Small intestine (tissue), 7 donors: ENCODE data around the gene CFAP46. TPM values are rescaled to one million over a fixed set of nuclear protein-coding genes. Genes with fewer than 3 reads are reported as not detected.
"Not testable (repeated sequence)": the region's sequence is repeated elsewhere in the genome, so short reads cannot be mapped to it uniquely, and the experiment has no call there.

Source experiments
- DNase-seq, 2 donors: peaks; one replicate each; pipeline versions ENCODE4 v3.0.0 to v3.0.0-alpha.2; 2013
- FAIRE-seq: peaks from 2 replicates; lab custom pipeline; 2012; peaks lifted over from hg19 to GRCh38; lab: Jason Lieb, UNC
- H3K27ac ChIP-seq, 3 donors: one replicate each; pipeline ENCODE4 v1.5.1; 2013; ENCODE audit warnings: low read length in 2 of 3, mild to moderate bottlenecking in 2 of 3, control low read depth in 1 of 3, inconsistent platforms in 1 of 3, low read depth in 1 of 3, moderate library complexity in 1 of 3
- H3K27me3 ChIP-seq, 3 donors: one replicate each; pipeline ENCODE4 v1.6.1; 2013; ENCODE audit warnings: low read length in 3 of 3, inconsistent platforms in 1 of 3; ENCODE audit not compliant: control insufficient read depth in 3 of 3, insufficient read depth in 3 of 3
- H3K36me3 ChIP-seq, 3 donors: one replicate each; pipeline ENCODE4 v1.6.1; 2013; ENCODE audit warnings: low read length in 3 of 3, inconsistent platforms in 1 of 3, low read depth in 1 of 3, mild to moderate bottlenecking in 1 of 3, moderate library complexity in 1 of 3; ENCODE audit not compliant: control insufficient read depth in 3 of 3, insufficient read depth in 2 of 3
- H3K4me1 ChIP-seq, 3 donors: one replicate each; pipeline ENCODE4 v1.6.1; 2013; ENCODE audit warnings: low read length in 2 of 3, inconsistent platforms in 1 of 3, low read depth in 1 of 3, mild to moderate bottlenecking in 1 of 3, moderate library complexity in 1 of 3; ENCODE audit not compliant: control insufficient read depth in 3 of 3, insufficient read depth in 2 of 3
- H3K4me3 ChIP-seq, 3 donors: one replicate each; pipeline ENCODE4 v1.5.1; 2013; ENCODE audit warnings: low read length in 3 of 3, control low read depth in 1 of 3, inconsistent platforms in 1 of 3, low read depth in 1 of 3, mild to moderate bottlenecking in 1 of 3, moderate library complexity in 1 of 3
- H3K9me3 ChIP-seq, 2 donors: one replicate each; pipeline ENCODE4 v1.6.1; 2013; ENCODE audit warnings: low read depth in 1 of 2, low read length in 1 of 2; ENCODE audit not compliant: control insufficient read depth in 2 of 2, insufficient read depth in 1 of 2
- WGBS, 3 donors: extraction: QIAGEN DNeasy Blood & Tissue Kit; methylation state at CpG; one replicate each; pipeline ENCODE4 v1.1.7; 2013; 5-methylcytosine and 5-hydroxymethylcytosine counted together
- polyA plus RNA-seq, 4 donors: library from polyadenylated mRNA; stranded (reverse) in 3 of 4; unstranded in 1 of 4; fragments of 200-250 nt in 3 of 4; fragments of 120-200 nt in 1 of 4; gene quantifications; one replicate each; pipeline versions ENCODE4 v1.2.1 to v1.2.3, GENCODE V29; 2013
- donor health status: healthy with polysubstance abuse.
- donor health status: control.
- donor health status: control.
- donor health status: Bipolar disorder and iron deficiency.
- donor health status: healthy.

CFAP46 gene
- polyA plus RNA-seq, 4 donors, result 0.27 to 0.43 TPM; not detected in 2

GRCh38 chr10:132901351-132901750 is 41.0 kb downstream of the CFAP46 start:
- Histone ChIP-seq H3K27me3 (peaks cover 0 to 2% (median 0%) of the 10 kb centered on the region in 3 donors), H3K36me3 (no peaks in the 10 kb centered on the region), H3K9me3 (peaks cover 0 to 11% of the 10 kb centered on the region in 2 donors), H3K27ac (no peak overlapping the region), H3K4me1 (no peaks in the 10 kb centered on the region), H3K4me3 (no peak overlapping the region)
- DNase-seq (no peak), FAIRE-seq (no peak)
- WGBS, 3 donors, result 88 to 92% (median 89%) methylated on average over 7 of the region's 7 CpGs

- H3K27ac ChIP-seq, result no peak overlapping the region
- peaks cover 0 to 4% of the 10 kb centered on the region in 2 donors for H3K9me3 ChIP-seq
- DNase-seq, result no peak
- FAIRE-seq, result no peak
- no peak overlapping the region for H3K4me3 ChIP-seq
- WGBS, 3 donors, result 87 to 91% (median 89%) methylated on average over 14 of the region's 14 CpGs
- peaks cover 0 to 3% (median 0%) of the 10 kb centered on the region in 3 donors for H3K27me3 ChIP-seq
- H3K36me3 ChIP-seq, result no peaks in the 10 kb centered on the region
- no peaks in the 10 kb centered on the region for H3K4me1 ChIP-seq
These were observed 42.1 kb downstream of the CFAP46 start for GRCh38 chr10:132900211-132900756.

- no peak for FAIRE-seq
- 74 to 85% (median 85%) methylated on average over 7 of the region's 7 CpGs for WGBS, 3 donors
These were observed 42.7 kb downstream of the CFAP46 start for GRCh38 chr10:132899751-132900065.

GRCh38 chr10:132899054-132899750 is 43.2 kb downstream of the CFAP46 start:
- H3K4me1 ChIP-seq, result no peaks in the 10 kb centered on the region
- peaks cover 0 to 2% (median 0%) of the 10 kb centered on the region in 3 donors for H3K27me3 ChIP-seq
- no peak overlapping the region for H3K4me3 ChIP-seq
- no peaks in the 10 kb centered on the region for H3K36me3 ChIP-seq
- no peak for DNase-seq
- H3K27ac ChIP-seq, result no peak overlapping the region
- no peak for FAIRE-seq
- no peaks in the 10 kb centered on the region for H3K9me3 ChIP-seq
- WGBS, 3 donors, result 88 to 90% (median 88%) methylated on average over 26 to 30 of the region's 30 CpGs

More at GRCh38 chr10:132899751-132900065, 42.7 kb downstream of the CFAP46 start:
- Histone ChIP-seq H3K9me3 (peaks cover 0 to 4% of the 10 kb centered on the region in 2 donors), H3K36me3 (no peaks in the 10 kb centered on the region), H3K4me1 (no peaks in the 10 kb centered on the region), H3K4me3 (no peak overlapping the region), H3K27ac (no peak overlapping the region), H3K27me3 (peaks cover 0 to 2% (median 0%) of the 10 kb centered on the region in 3 donors)
- DNase-seq, result no peak

- FAIRE-seq (no peak), DNase-seq (no peak)
- no peaks in the 10 kb centered on the region for H3K9me3 ChIP-seq
- 72 to 83% (median 81%) methylated on average over 11 to 12 of the region's 12 CpGs for WGBS, 3 donors
- no peak overlapping the region for H3K4me3 ChIP-seq
- H3K27ac ChIP-seq, result no peak overlapping the region
- H3K36me3 ChIP-seq, result no peaks in the 10 kb centered on the region
- peaks cover 0 to 2% (median 2%) of the 10 kb centered on the region in 3 donors for H3K27me3 ChIP-seq
- no peaks in the 10 kb centered on the region for H3K4me1 ChIP-seq
These were observed 43.8 kb downstream of the CFAP46 start for GRCh38 chr10:132898391-132899053.

- Histone ChIP-seq H3K4me3 (no peak overlapping the region), H3K27ac (no peak overlapping the region), H3K4me1 (no peaks in the 10 kb centered on the region), H3K36me3 (no peaks in the 10 kb centered on the region), H3K27me3 (peaks cover 0 to 4% (median 2%) of the 10 kb centered on the region in 3 donors), H3K9me3 (no peaks in the 10 kb centered on the region)
- FAIRE-seq, result no peak
- WGBS, 3 donors, result 69 to 78% (median 76%) methylated on average over 15 to 16 of the region's 16 CpGs
- DNase-seq, result no peak
These were observed 44.6 kb downstream of the CFAP46 start for GRCh38 chr10:132897516-132898381.

DNA sequence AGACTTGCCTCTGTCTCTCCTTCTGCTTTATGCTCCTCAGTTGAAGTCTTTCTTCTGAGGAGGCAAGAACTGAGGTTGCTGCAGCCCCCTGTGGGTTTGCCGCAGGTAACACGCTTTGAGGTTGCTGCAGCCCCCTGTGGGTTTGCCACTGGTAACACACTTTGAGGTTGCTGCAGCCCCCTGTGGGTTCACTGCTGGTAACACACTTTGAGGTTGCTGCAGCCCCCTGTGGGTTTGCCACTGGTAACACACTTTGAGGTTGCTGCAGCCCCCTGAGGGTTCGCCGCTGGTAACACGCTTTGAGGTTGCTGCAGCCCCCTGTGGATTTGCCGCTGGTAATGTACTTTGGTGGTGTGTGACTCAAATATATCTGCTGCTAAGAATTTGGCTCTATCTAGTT is 48.6 kb downstream of the CFAP46 start:
- not testable (repeated sequence) for FAIRE-seq, H3K27me3 ChIP-seq, DNase-seq, H3K27ac ChIP-seq, H3K36me3 ChIP-seq, H3K4me1 ChIP-seq, H3K9me3 ChIP-seq, H3K4me3 ChIP-seq
- WGBS, 3 donors, result 42 to 70% (median 57%) methylated on average over 6 of the region's 6 CpGs

DNA sequence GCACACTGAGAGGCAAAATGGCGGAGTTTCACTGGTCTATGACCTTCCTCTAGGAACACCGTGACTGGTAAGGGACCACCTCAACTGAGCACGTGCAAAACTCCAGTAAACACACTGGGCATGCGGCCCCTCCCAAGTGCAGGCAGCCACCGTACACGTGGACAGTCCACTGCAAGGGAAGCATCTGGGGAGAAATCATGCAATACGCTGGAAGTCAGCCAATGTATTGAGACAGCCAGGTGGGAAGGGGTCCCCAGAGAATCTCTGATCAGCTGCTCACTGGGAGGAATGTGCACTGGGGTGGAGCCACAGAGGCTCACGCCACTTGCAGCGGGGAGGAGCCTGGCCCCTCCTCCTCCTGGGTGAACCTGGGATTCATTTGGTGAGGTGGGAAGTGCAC is 49.3 kb downstream of the CFAP46 start:
- WGBS, 3 donors, result 31 to 54% (median 54%) methylated on average over 9 of the region's 9 CpGs
- H3K27me3 ChIP-seq, result peaks cover 0 to 4% (median 4%) of the 10 kb centered on the region in 3 donors
- no peak for FAIRE-seq
- H3K9me3 ChIP-seq, result no peaks in the 10 kb centered on the region
- no peaks in the 10 kb centered on the region for H3K4me1 ChIP-seq
- no peak for DNase-seq
- no peaks in the 10 kb centered on the region for H3K36me3 ChIP-seq
- H3K27ac ChIP-seq, result no peak overlapping the region
- H3K4me3 ChIP-seq, result no peak overlapping the region
